Measurements from ENCODE around the gene DOK7. TPM values are rescaled to one million over a fixed set of nuclear protein-coding genes. Genes with fewer than 3 reads are reported as not detected.

DOK7 gene
- total RNA-seq, 1 experiment from 2014 or later, result 7.6 TPM

- Histone ChIP-seq H3K4me3 (no peak overlapping the region), H3K9me2 (ENCODE audit: insufficient read depth) (no peaks in the 10 kb centered on the region), H3K9me3 (ENCODE audit: insufficient read depth, low read depth) (no peaks in the 10 kb centered on the region), H3F3A (ENCODE audit: insufficient read depth, low read depth) (peaks cover 12% of the 10 kb centered on the region; the same call in 1 of the 2 replicates), H2AFZ (no peak overlapping the region), H3K27ac (no peak overlapping the region), H3K4me1 (replicated peaks; ENCODE audit: insufficient read depth) (peaks cover 14% of the 10 kb centered on the region), H3K4me2 (no peak overlapping the region), H3K36me3 (ENCODE audit: low read depth) (no peaks in the 10 kb centered on the region), H3K79me2 (ENCODE audit: low read depth) (no peaks in the 10 kb centered on the region), H3K27me3 (ENCODE audit: insufficient read depth, low read depth) (no peaks in the 10 kb centered on the region), H4K20me1 (ENCODE audit: insufficient read depth) (no peaks in the 10 kb centered on the region)
- ChIA-PET CTCF (no interaction called here), POLR2A (ENCODE audit: unreplicated experiment) (no interaction called here)
- TF ChIP-seq EZH2 (IDR thresholded peaks at IDR 0.05; ENCODE audit: low read depth), result no peak
- no TSS peak for BruUV-seq (replicated peaks)
- intact Hi-C loops (cut with micrococcal nuclease; ENCODE audit: unreplicated experiment), result loop anchor here (10.0 kb wide), 1 partner anchor 194 kb away; the partner anchor contains the start of gene RGS12
- DNase-seq, result no peak
Measured at GRCh38 chr4:3488820-3489219, 25.7 kb downstream of the DOK7 start.

- BruUV-seq (replicated peaks), result no TSS peak
- DNase-seq, result no peak
- H3K4me1 ChIP-seq (replicated peaks; ENCODE audit: insufficient read depth), result peaks cover 10% of the 10 kb centered on the region; the same call in 1 of the 2 replicates
- ChIA-PET CTCF (no interaction called here), POLR2A (ENCODE audit: unreplicated experiment) (no interaction called here)
- H3K79me2 ChIP-seq (ENCODE audit: low read depth), result no peaks in the 10 kb centered on the region
- no peaks in the 10 kb centered on the region for H3K27me3 ChIP-seq (ENCODE audit: insufficient read depth, low read depth)
- no peaks in the 10 kb centered on the region for H3K36me3 ChIP-seq (ENCODE audit: low read depth)
- no peak for TF ChIP-seq EZH2 (IDR thresholded peaks at IDR 0.05; ENCODE audit: low read depth)
- H3K4me3 ChIP-seq, result no peak overlapping the region
- no peaks in the 10 kb centered on the region for H3K9me2 ChIP-seq (ENCODE audit: insufficient read depth)
- no peaks in the 10 kb centered on the region for H4K20me1 ChIP-seq (ENCODE audit: insufficient read depth)
- H3K9me3 ChIP-seq (ENCODE audit: insufficient read depth, low read depth), result no peaks in the 10 kb centered on the region
- H3K4me2 ChIP-seq, result no peak overlapping the region
- H3F3A ChIP-seq (ENCODE audit: insufficient read depth, low read depth), result peaks cover 7% of the 10 kb centered on the region; the same call in 1 of the 2 replicates
- intact Hi-C loops (cut with micrococcal nuclease; ENCODE audit: unreplicated experiment), result loop anchor here (10.0 kb wide), 1 partner anchor 195 kb away; the partner anchor contains the start of gene RGS12
- H2AFZ ChIP-seq, result no peak overlapping the region
- H3K27ac ChIP-seq, result no peak overlapping the region
Measured at GRCh38 chr4:3489451-3489962, 26.4 kb downstream of the DOK7 start.

- Histone ChIP-seq H3K9me2 (ENCODE audit: insufficient read depth) (no peaks in the 10 kb centered on the region), H3K4me1 (replicated peaks; ENCODE audit: insufficient read depth) (no peaks in the 10 kb centered on the region), H3K4me2 (no peak overlapping the region), H3K79me2 (ENCODE audit: low read depth) (no peaks in the 10 kb centered on the region), H3F3A (ENCODE audit: insufficient read depth, low read depth) (no peaks in the 10 kb centered on the region), H3K4me3 (no peak overlapping the region), H3K27me3 (ENCODE audit: insufficient read depth, low read depth) (no peaks in the 10 kb centered on the region), H3K36me3 (ENCODE audit: low read depth) (no peaks in the 10 kb centered on the region), H4K20me1 (ENCODE audit: insufficient read depth) (no peaks in the 10 kb centered on the region), H3K9me3 (ENCODE audit: insufficient read depth, low read depth) (no peaks in the 10 kb centered on the region), H3K27ac (no peak overlapping the region), H2AFZ (no peak overlapping the region)
- POLR2A ChIA-PET (ENCODE audit: unreplicated experiment), result no interaction called here
- TF ChIP-seq CTCF (conservative IDR thresholded peaks at IDR 0.05), result no peak
- no peak for TF ChIP-seq EZH2 (IDR thresholded peaks at IDR 0.05; ENCODE audit: low read depth)
- CTCF ChIA-PET, result no interaction called here
- intact Hi-C loops (cut with micrococcal nuclease; ENCODE audit: unreplicated experiment), result no loop called here
- no TSS peak for BruUV-seq (replicated peaks)
- no peak for DNase-seq
Measured at GRCh38 chr4:3491681-3492405, 28.7 kb downstream of the DOK7 start.

- BruUV-seq (replicated peaks), result no TSS peak
- no peak overlapping the region for H2AFZ ChIP-seq
- no peaks in the 10 kb centered on the region for H4K20me1 ChIP-seq (ENCODE audit: insufficient read depth)
- no peaks in the 10 kb centered on the region for H3K4me1 ChIP-seq (replicated peaks; ENCODE audit: insufficient read depth)
- ChIA-PET CTCF (no interaction called here), POLR2A (ENCODE audit: unreplicated experiment) (no interaction called here)
- H3F3A ChIP-seq (ENCODE audit: insufficient read depth, low read depth), result no peaks in the 10 kb centered on the region
- no peaks in the 10 kb centered on the region for H3K9me2 ChIP-seq (ENCODE audit: insufficient read depth)
- DNase-seq, result no peak
- no peaks in the 10 kb centered on the region for H3K27me3 ChIP-seq (ENCODE audit: insufficient read depth, low read depth)
- no peak overlapping the region for H3K4me2 ChIP-seq
- intact Hi-C loops (cut with micrococcal nuclease; ENCODE audit: unreplicated experiment), result no loop called here
- H3K36me3 ChIP-seq (ENCODE audit: low read depth), result no peaks in the 10 kb centered on the region
- no peaks in the 10 kb centered on the region for H3K79me2 ChIP-seq (ENCODE audit: low read depth)
- H3K9me3 ChIP-seq (ENCODE audit: insufficient read depth, low read depth), result no peaks in the 10 kb centered on the region
- no peak overlapping the region for H3K27ac ChIP-seq
- H3K4me3 ChIP-seq, result no peak overlapping the region
- no peak for TF ChIP-seq EZH2 (IDR thresholded peaks at IDR 0.05; ENCODE audit: low read depth)
- TF ChIP-seq CTCF (conservative IDR thresholded peaks at IDR 0.05), result no peak
Measured at GRCh38 chr4:3492741-3493719, 29.9 kb downstream of the DOK7 start.

Measured in PC-9 (cell line).